Nucleus accumbens (tissue), 56 donors: ENCODE measurements around the gene IL1RAP.
"Not testable (repeated sequence)": the region's sequence is repeated elsewhere in the genome, so short reads cannot be mapped to it uniquely, and the experiment has no call there.

Experiments used
- DNase-seq, 56 donors: peaks; one replicate each; lab custom pipeline; 2025; lab: John Stamatoyannopoulos, UW

The IL1RAP gene

GRCh38 chr3:190513409-190514370 is at the start of gene IL1RAP:
Gene IL1RAP, plus strand, starts transcription at chr3:190514085. Its CDS starts 50,205 bp downstream, at chr3:190564290.
- peak; percentile 15 to 94 (median 75) for DNase-seq

- no peak for DNase-seq
Measured at GRCh38 chr3:190467922-190468321, 46.0 kb upstream of the IL1RAP start.

GRCh38 chr3:190473261-190473660 is 40.6 kb upstream of the IL1RAP start:
- DNase-seq = not testable (repeated sequence)

- no peak for DNase-seq
Measured at GRCh38 chr3:190481779-190482178, 32.1 kb upstream of the IL1RAP start.

- no peak for DNase-seq
Measured at GRCh38 chr3:190485830-190486532, 27.9 kb upstream of the IL1RAP start.

GRCh38 chr3:190486533-190486864 is 27.4 kb upstream of the IL1RAP start:
- DNase-seq = no peak

GRCh38 chr3:190486908-190487607 is 26.8 kb upstream of the IL1RAP start:
- no peak for DNase-seq

GRCh38 chr3:190491533-190492054 is 22.3 kb upstream of the IL1RAP start:
- DNase-seq = no peak

- DNase-seq = peak in 1 of 56 donors; percentile 25
Measured at GRCh38 chr3:190492129-190492528, 21.8 kb upstream of the IL1RAP start.

- DNase-seq = no peak
Measured at GRCh38 chr3:190492966-190493365, 20.9 kb upstream of the IL1RAP start.

- no peak for DNase-seq
Measured at GRCh38 chr3:190494907-190495306, 19.0 kb upstream of the IL1RAP start.

GRCh38 chr3:190495354-190495753 is 18.5 kb upstream of the IL1RAP start:
- no peak for DNase-seq

GRCh38 chr3:190495796-190496195 is 18.1 kb upstream of the IL1RAP start:
- no peak for DNase-seq

- no peak for DNase-seq
Measured at GRCh38 chr3:190496859-190497258, 17.0 kb upstream of the IL1RAP start.

- peak in 1 of 56 donors; percentile 7 for DNase-seq
Measured at GRCh38 chr3:190497811-190498210, 16.1 kb upstream of the IL1RAP start.

GRCh38 chr3:190498293-190498692 is 15.6 kb upstream of the IL1RAP start:
- DNase-seq = no peak

GRCh38 chr3:190499122-190499521 is 14.8 kb upstream of the IL1RAP start:
- no peak for DNase-seq

GRCh38 chr3:190502946-190503345 is 10.9 kb upstream of the IL1RAP start:
- no peak for DNase-seq

- peak in 1 of 56 donors; percentile 9 for DNase-seq
Measured at GRCh38 chr3:190504354-190505125, 9.3 kb upstream of the IL1RAP start.
